SH-SY5Y (cell line): ENCODE results near the gene GABRE.

Experiments used
- GATA2 ChIP-seq: IDR thresholded peaks from 2 replicates; pipeline ENCODE4 v1.6.1; 2011; ENCODE audit warnings: mild to moderate bottlenecking, low read depth, low read length
- GATA3 ChIP-seq: IDR thresholded peaks from 2 replicates; pipeline ENCODE4 v1.6.1; 2011; ENCODE audit warnings: low read depth, mild to moderate bottlenecking, low read length, moderate library complexity

DNA sequence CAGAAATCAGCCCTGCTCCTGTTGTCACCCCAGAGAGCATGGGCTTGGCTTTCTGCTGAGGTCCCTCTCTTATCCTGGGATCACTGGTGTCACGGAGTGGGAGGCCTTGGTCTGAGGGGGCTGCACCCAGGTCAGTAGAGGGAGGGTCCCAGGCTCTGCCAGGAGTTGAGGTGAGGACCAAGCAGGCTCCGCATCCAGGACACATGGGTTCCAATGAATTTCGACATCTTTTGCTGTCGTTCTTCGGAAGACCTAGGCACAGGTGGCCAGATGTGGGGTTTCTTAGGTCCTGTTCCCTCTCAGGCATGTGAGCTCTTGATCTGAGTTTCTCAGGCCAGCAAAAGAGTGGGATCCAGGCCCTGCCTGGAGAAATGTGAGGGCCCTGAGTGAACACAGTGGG is 51.8 kb downstream of the GABRE start:
- no peak for TF ChIP-seq GATA2
- TF ChIP-seq GATA3 = no peak
